ENCODE results near the gene TOR1A. TPM values are rescaled to one million over a fixed set of nuclear protein-coding genes. Genes with fewer than 3 reads are reported as not detected.

The TOR1A gene
- total RNA-seq, 1 experiment from 2014 or later = 29.8 TPM

GRCh38 chr9:129869585-129870501 lies 45.9 kb upstream of the TOR1A start:
- BruUV-seq (replicated peaks) = no TSS peak
- intact Hi-C loops (cut with micrococcal nuclease) = no loop called here
- ChIA-PET CTCF (no interaction called here), POLR2A (ENCODE audit: unreplicated experiment) (no interaction called here)
- DNase-seq (no peak), ATAC-seq (no peak)
- no peak overlapping the region for H3K27ac ChIP-seq (ENCODE audit: low read length)
- H3K4me2 ChIP-seq (ENCODE audit: low read length) = no peak overlapping the region
- H3K4me1 ChIP-seq (ENCODE audit: insufficient read depth, low read length) = peaks cover 7% of the 10 kb centered on the region; the same call in 1 of the 2 replicates
- no peaks in the 10 kb centered on the region for H3K9me3 ChIP-seq (ENCODE audit: low read length)
- no peaks in the 10 kb centered on the region for H3K9me2 ChIP-seq (replicated peaks; ENCODE audit: low read length)
- no peaks in the 10 kb centered on the region for H4K20me1 ChIP-seq (ENCODE audit: low read length)
- no peak overlapping the region for H2AFZ ChIP-seq (ENCODE audit: low read length)
- no peaks in the 10 kb centered on the region for H3F3A ChIP-seq (ENCODE audit: low read length, unreplicated experiment)
- no peaks in the 10 kb centered on the region for H3K36me3 ChIP-seq (ENCODE audit: low read depth, low read length)
- no peaks in the 10 kb centered on the region for H3K27me3 ChIP-seq (ENCODE audit: low read length)
- TF ChIP-seq EZH2phosphoT487 (IDR thresholded peaks at IDR 0.05; ENCODE audit: borderline replicate concordance, low read length) (no peak), EZH2 (IDR thresholded peaks at IDR 0.05; ENCODE audit: low read length, unreplicated experiment) (no peak), CTCF (conservative IDR thresholded peaks at IDR 0.05; ENCODE audit: low read depth, low read length) (no peak)
- H3K9ac ChIP-seq (ENCODE audit: low read length) = no peak overlapping the region
- H3K79me2 ChIP-seq (ENCODE audit: low read length) = no peaks in the 10 kb centered on the region
- H3K4me3 ChIP-seq (ENCODE audit: low read length) = no peak overlapping the region

DNA sequence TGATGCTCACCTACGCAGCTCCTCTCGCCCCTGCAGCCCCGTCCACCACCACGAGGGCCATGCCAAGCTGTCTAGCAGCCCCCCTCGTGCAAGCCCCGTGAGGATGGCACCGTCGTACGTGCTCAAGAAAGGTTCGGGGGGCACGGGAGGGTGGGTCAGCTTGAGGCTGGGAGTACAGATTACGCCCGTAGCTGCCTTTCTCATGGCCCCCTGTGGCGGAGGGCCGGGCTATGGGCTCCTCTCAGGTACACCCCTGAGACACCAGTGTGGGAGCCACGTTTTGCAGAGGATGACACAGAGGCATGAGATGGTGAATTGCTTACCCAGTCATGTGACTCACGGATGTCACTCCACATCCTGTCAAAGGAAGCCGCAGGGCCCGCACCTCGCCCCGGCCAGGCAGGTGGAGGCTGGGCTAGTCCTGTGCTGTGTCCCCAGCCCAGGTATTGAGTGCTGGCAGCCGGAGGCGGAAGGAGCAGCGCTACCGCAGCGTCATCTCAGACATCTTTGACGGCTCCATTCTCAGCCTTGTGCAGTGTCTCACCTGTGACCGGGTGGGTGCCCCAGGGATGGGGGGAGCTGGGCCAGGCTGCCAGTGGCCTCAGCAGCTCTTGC lies 45.0 kb upstream of the TOR1A start:
- peaks cover 7% of the 10 kb centered on the region; the same call in 1 of the 2 replicates for H3K4me1 ChIP-seq (ENCODE audit: insufficient read depth, low read length)
- DNase-seq (peak; percentile 51), ATAC-seq (peak; percentile 71)
- TF ChIP-seq CTCF (conservative IDR thresholded peaks at IDR 0.05; ENCODE audit: low read depth, low read length) (no peak), EZH2phosphoT487 (IDR thresholded peaks at IDR 0.05; ENCODE audit: borderline replicate concordance, low read length) (no peak), EZH2 (IDR thresholded peaks at IDR 0.05; ENCODE audit: low read length, unreplicated experiment) (no peak)
- H3K79me2 ChIP-seq (ENCODE audit: low read length) = no peaks in the 10 kb centered on the region
- no peaks in the 10 kb centered on the region for H4K20me1 ChIP-seq (ENCODE audit: low read length)
- POLR2A ChIA-PET (ENCODE audit: unreplicated experiment) = no interaction called here
- H3K36me3 ChIP-seq (ENCODE audit: low read depth, low read length) = no peaks in the 10 kb centered on the region
- H3K4me2 ChIP-seq (ENCODE audit: low read length) = no peak overlapping the region
- no peak overlapping the region for H2AFZ ChIP-seq (ENCODE audit: low read length)
- CTCF ChIA-PET = no interaction called here
- no peaks in the 10 kb centered on the region for H3K9me3 ChIP-seq (ENCODE audit: low read length)
- intact Hi-C loops (cut with micrococcal nuclease) = no loop called here
- no peaks in the 10 kb centered on the region for H3K9me2 ChIP-seq (replicated peaks; ENCODE audit: low read length)
- no TSS peak for BruUV-seq (replicated peaks)
- H3K9ac ChIP-seq (ENCODE audit: low read length) = no peak overlapping the region
- no peaks in the 10 kb centered on the region for H3K27me3 ChIP-seq (ENCODE audit: low read length)
- H3K27ac ChIP-seq (ENCODE audit: low read length) = no peak overlapping the region
- H3K4me3 ChIP-seq (ENCODE audit: low read length) = no peak overlapping the region
- H3F3A ChIP-seq (ENCODE audit: low read length, unreplicated experiment) = no peaks in the 10 kb centered on the region

Measured in PC-3 (cell line).